ENCODE data around the gene CDKAL1.

The CDKAL1 gene

DNA sequence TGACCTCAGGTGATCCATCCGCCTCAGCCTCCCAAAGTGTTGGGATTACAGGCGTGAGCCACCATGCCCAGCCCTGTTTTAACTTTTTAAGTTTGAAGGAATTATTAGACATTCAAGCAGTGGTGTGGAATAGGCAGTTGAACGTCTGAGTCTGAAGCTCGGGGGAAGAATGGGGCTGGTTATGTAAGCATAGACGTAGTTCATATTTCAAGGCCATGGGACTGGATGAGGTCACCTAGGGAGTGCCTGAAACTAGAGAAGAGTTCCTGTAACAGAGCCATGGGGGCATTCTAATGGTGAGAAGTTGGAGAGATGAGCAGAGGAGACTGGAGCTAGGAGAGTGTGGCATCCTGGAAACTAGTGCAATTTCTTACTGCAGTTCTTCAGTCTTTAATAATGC is 6.4 kb downstream of the CDKAL1 start:
- Histone ChIP-seq H3K27me3 (ENCODE audit: insufficient read depth, low read length, poor library complexity) (no peaks in the 10 kb centered on the region), H3K4me3 (ENCODE audit: low read depth in 1 of 2, low read length in 2 of 2) (no peak overlapping the region), H3K4me1 (ENCODE audit: insufficient read depth, low read length) (peaks cover 15% of the 10 kb centered on the region), H3K4me2 (ENCODE audit: insufficient read depth, low read length) (no peak overlapping the region), H3K27ac (ENCODE audit: low read length) (no peak overlapping the region), H3K36me3 (ENCODE audit: insufficient read depth, low read length) (peaks cover 50% of the 10 kb centered on the region), H3K9me3 (ENCODE audit: insufficient read depth, low read length, severe bottlenecking) (no peaks in the 10 kb centered on the region), H3K9ac (ENCODE audit: low read depth, low read length) (no peak overlapping the region), H2AFZ (ENCODE audit: low read depth, low read length) (no peak overlapping the region), H4K20me1 (ENCODE audit: insufficient read depth, low read length) (no peaks in the 10 kb centered on the region; the same call in 1 of the 2 replicates), H3K79me2 (ENCODE audit: insufficient read depth, low read length) (peaks cover 86% of the 10 kb centered on the region)
- TF ChIP-seq EZH2 (IDR thresholded peaks at IDR 0.05; ENCODE audit: borderline replicate concordance, low read depth, low read length, severe bottlenecking): no peak
- TF ChIP-seq, protein P1, sequence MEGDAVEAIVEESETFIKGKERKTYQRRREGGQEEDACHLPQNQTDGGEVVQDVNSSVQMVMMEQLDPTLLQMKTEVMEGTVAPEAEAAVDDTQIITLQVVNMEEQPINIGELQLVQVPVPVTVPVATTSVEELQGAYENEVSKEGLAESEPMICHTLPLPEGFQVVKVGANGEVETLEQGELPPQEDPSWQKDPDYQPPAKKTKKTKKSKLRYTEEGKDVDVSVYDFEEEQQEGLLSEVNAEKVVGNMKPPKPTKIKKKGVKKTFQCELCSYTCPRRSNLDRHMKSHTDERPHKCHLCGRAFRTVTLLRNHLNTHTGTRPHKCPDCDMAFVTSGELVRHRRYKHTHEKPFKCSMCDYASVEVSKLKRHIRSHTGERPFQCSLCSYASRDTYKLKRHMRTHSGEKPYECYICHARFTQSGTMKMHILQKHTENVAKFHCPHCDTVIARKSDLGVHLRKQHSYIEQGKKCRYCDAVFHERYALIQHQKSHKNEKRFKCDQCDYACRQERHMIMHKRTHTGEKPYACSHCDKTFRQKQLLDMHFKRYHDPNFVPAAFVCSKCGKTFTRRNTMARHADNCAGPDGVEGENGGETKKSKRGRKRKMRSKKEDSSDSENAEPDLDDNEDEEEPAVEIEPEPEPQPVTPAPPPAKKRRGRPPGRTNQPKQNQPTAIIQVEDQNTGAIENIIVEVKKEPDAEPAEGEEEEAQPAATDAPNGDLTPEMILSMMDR (IDR thresholded peaks at IDR 0.05; ENCODE audit: borderline replicate concordance, extremely low read depth, low read length, poor library complexity, severe bottlenecking): no peak
- ATAC-seq (ENCODE audit: insufficient read depth, low read depth): no peak
- DNase-seq: no peak

DNA sequence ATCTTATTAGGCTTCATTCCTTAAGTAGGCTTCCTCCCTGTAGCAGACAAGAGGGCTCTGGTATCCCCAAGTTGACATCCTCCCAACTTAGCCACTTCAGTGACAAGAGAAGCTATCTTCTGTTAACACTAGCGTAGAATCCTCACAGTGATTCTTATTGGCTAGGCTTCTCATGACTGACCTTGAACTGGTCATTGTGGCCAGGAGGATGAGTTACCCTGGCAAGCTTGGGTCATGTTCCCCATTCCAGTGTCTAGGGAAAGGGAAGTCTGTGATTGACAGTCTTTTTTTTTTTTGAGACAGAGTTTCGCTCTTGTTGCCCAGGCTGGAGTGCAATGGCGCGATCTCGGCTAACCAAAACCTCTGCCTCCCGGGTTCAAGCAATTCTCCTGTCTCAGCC is 7.1 kb downstream of the CDKAL1 start:
- Histone ChIP-seq H3K27me3 (ENCODE audit: insufficient read depth, low read length, poor library complexity) (no peaks in the 10 kb centered on the region), H3K4me1 (ENCODE audit: insufficient read depth, low read length) (peaks cover 8% of the 10 kb centered on the region; the same call in 1 of the 2 replicates), H3K27ac (ENCODE audit: low read length) (no peak overlapping the region), H3K9me3 (ENCODE audit: insufficient read depth, low read length, severe bottlenecking) (no peaks in the 10 kb centered on the region), H3K9ac (ENCODE audit: low read depth, low read length) (no peak overlapping the region), H2AFZ (ENCODE audit: low read depth, low read length) (no peak overlapping the region), H3K4me3 (ENCODE audit: low read depth in 1 of 2, low read length in 2 of 2) (no peak overlapping the region), H3K4me2 (ENCODE audit: insufficient read depth, low read length) (no peak overlapping the region), H3K36me3 (ENCODE audit: insufficient read depth, low read length) (peaks cover 55% of the 10 kb centered on the region), H4K20me1 (ENCODE audit: insufficient read depth, low read length) (no peaks in the 10 kb centered on the region; the same call in 1 of the 2 replicates), H3K79me2 (ENCODE audit: insufficient read depth, low read length) (peaks cover 79% of the 10 kb centered on the region)
- ATAC-seq (ENCODE audit: insufficient read depth, low read depth) (no peak), DNase-seq (no peak)
- TF ChIP-seq, protein P1 (IDR thresholded peaks at IDR 0.05; ENCODE audit: borderline replicate concordance, extremely low read depth, low read length, poor library complexity, severe bottlenecking): no peak
- no peak for TF ChIP-seq EZH2 (IDR thresholded peaks at IDR 0.05; ENCODE audit: borderline replicate concordance, low read depth, low read length, severe bottlenecking)

DNA sequence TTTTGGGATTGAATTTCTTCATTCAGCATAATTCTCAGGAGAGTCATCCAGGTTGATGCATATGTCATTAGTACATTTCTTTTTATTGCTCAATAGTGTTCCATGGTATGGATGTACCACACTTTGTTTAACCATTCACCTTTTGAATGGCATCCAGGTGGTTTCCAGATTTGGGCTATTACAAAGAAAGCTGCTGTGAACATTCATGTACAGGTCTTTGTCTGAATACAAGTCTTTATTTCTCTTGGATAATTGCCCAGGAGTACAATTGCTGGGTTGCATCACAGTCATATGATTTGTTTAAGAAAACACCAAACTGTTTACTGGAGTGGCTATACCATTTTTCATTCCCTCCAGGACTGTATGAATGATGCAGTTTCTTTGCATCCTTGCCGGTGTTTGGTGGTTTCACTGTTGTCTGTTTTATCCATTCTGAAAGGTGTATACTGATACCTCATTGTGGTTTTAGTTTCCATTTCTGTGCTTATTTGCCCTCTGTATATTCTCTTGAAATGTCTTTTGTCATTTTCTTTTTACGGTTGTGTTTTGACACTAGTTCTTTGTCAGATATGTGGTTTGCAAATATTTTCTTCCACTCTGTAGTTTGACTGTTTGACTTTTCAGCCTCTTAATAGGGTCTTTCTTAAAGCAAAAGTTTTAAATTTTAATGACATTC is 8.8 kb downstream of the CDKAL1 start:
- ATAC-seq (ENCODE audit: insufficient read depth, low read depth) (peak; percentile 76), DNase-seq (no peak)
- Histone ChIP-seq H3K9me3 (ENCODE audit: insufficient read depth, low read length, severe bottlenecking) (no peaks in the 10 kb centered on the region), H2AFZ (ENCODE audit: low read depth, low read length) (no peak overlapping the region), H3K4me1 (ENCODE audit: insufficient read depth, low read length) (no peaks in the 10 kb centered on the region), H4K20me1 (ENCODE audit: insufficient read depth, low read length) (no peaks in the 10 kb centered on the region; the same call in 1 of the 2 replicates), H3K9ac (ENCODE audit: low read depth, low read length) (no peak overlapping the region), H3K79me2 (ENCODE audit: insufficient read depth, low read length) (peaks cover 64% of the 10 kb centered on the region), H3K36me3 (ENCODE audit: insufficient read depth, low read length) (peaks cover 60% of the 10 kb centered on the region), H3K4me2 (ENCODE audit: insufficient read depth, low read length) (no peak overlapping the region), H3K27me3 (ENCODE audit: insufficient read depth, low read length, poor library complexity) (no peaks in the 10 kb centered on the region), H3K4me3 (ENCODE audit: low read depth in 1 of 2, low read length in 2 of 2) (no peak overlapping the region), H3K27ac (ENCODE audit: low read length) (no peak overlapping the region)
- TF ChIP-seq, protein P1 (IDR thresholded peaks at IDR 0.05; ENCODE audit: borderline replicate concordance, extremely low read depth, low read length, poor library complexity, severe bottlenecking): no peak
- no peak for TF ChIP-seq EZH2 (IDR thresholded peaks at IDR 0.05; ENCODE audit: borderline replicate concordance, low read depth, low read length, severe bottlenecking)

Measured in DND-41 (cell line).